ENCODE results near the gene GXYLT1.
A peak's percentile ranks its signal among the peaks of the same experiment; 100 is the strongest.
"Not testable (repeated sequence)": the region's sequence is repeated elsewhere in the genome, so short reads cannot be mapped to it uniquely, and the experiment has no call there.

The GXYLT1 gene

DNA sequence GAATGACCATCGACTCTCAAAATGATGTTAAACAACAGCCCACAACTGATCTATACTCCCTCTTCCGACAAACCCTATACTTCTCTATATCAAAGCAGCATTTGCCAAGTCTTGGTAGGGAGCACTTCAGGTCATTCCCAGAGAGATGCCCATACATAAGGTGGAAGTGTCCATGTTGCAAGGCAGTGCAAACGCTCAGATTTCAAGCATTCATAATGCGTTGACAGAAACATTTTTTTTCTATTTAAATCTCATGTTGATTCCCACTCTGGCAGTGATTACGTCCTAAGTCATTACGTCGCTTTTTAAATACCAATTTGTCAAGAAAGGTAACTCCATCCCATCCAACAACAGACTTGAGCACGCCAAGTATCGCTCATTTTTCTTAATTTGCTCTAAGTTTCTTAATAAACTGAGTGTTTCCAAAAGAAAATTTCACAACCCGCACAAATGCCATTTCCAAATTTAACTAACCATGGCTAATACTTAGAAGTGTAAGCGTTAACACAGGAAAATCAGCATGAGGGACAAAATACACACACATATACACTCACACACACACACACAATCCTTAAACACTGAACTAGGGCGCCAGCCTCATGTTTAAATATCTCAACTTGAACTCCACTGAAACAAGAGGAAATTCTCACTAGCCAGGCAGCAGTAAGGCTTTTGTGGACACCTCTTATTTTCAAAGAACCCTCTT lies 1.1 kb downstream of the GXYLT1 start:
- ATAC-seq: no peak

DNA sequence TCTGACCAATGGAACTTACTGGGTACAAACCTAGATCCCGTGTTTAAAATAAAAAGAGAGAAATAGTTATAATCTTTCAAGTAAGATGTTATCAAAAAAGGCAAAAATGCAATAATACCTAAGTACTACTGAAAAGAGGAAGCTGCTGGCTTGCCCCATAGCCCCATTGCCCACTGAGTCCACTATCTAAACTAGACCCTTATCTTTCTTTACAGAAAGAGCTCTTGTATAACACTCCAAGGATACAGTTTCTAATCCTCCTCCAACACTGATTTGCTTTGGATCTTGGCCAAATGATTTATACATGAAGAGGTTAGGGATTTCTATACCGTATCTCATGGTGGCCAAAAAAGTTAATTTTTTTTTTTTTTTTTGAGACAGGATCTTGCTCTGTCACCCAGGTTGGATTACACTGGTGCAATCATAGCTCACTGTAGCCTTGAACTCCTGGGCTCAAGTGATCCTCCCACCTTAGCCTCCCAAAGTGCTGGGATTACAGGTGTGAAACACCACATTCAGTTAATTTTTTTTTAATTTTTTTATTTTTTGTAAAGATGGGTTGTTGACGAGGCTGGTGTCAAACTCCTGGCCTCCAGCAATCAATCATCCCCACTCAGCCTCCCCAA lies 2.6 kb downstream of the GXYLT1 start:
- no peak for ATAC-seq

DNA sequence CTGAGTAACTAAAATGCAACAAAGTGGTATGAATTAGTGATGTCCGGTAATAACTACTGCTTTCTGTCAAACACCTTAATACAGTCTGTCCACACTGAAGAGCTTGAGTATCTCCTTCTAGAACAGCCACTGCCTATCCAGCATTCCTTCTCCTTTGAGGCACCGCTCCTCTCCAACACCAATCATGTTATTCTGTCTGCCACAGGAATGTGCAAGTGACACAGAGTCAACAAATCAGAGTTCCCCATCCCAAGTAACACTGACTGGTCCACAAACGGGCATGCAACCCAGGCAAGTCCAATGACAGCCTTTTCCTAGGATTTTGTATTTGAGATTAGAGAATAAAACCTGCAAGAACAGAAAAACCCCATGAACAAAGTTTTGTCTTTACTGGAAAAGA lies 3.8 kb downstream of the GXYLT1 start:
- ATAC-seq: no peak

DNA sequence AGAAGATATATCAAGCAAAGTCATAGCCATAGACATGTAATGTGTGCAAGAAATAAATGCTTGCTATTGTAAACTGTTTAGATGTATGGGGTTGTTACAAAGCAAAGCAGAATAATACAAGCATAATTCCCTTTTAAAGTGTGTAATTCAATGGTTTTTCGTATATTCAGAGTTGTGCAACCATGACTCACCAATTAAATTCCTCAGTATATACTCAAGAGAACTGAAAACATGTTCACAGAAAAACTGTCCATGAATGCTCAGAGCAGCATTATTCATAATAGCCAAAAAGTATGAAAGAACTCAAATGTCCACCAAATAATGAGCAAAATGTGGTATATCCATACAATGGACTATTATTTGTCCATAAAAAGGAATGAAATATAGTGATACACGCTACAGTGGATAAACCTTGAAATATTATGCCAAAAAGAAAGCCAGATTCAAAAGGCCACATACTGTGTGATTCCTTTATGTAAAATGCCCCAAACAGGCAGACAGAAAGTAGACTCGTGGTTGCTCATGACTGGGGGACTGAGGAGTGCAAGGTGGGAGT lies 9.3 kb downstream of the GXYLT1 start:
- no peak for ATAC-seq

DNA sequence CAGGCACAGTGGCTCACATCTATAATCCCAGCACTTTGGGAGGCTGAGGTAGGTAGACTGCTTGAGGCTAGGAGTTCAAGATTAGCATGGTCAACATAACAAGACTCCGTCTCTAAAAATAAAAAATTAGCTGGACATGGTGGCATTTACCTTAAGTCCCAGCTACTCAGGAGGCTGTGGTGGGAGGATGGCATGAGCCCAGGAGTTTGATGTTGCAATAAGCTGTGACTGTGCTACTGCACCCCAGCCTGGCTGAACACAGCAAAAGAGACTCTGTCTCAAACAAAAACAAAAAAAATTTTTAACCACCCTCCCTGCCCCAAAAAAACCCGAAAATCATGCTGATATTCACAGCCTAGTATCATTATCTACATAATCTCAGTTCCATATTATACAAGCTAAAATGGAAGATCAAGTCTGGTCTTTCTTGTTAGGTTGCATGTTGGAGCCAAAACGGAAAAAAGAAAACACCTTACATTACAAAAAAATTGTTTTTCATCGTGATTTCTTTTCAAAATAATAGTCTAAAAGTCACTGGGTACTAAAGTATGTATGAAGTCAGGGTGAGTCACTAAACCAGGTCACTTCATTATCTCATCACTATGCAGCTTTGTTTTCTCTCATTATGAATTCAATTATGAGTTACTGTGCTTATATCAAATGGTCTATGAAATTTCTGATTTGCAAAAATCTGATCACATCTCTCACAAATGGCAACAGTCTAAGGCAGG lies 13.8 kb downstream of the GXYLT1 start:
- peak; percentile 84 to 91 for ATAC-seq

DNA sequence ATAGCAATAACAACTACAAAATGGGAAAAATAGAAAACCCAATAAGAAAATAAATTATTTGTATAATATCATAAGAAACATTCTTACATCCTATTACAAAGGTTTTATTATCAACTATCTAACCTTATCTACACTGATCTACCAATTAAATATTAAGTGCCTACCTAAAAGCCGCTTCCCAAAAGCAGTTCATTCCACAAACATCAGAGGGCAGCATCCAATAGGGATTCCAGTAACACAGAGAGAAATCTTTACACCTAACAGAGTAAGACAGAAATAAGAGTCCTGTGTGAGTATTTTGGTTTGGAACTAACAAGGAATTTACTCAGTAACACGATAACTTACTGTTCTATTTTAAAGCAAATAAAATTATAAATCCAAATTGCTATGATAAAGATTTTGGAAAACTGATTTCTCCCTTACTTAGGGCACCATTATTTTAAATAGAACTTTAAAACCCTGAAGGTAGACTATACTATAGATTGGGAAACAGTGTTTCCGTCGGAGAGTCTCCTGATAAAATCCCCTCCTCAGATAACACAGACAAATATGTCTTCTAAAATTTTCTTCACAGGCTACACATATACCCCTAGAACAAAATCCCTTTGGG lies 15.0 kb downstream of the GXYLT1 start:
- ATAC-seq: no peak

DNA sequence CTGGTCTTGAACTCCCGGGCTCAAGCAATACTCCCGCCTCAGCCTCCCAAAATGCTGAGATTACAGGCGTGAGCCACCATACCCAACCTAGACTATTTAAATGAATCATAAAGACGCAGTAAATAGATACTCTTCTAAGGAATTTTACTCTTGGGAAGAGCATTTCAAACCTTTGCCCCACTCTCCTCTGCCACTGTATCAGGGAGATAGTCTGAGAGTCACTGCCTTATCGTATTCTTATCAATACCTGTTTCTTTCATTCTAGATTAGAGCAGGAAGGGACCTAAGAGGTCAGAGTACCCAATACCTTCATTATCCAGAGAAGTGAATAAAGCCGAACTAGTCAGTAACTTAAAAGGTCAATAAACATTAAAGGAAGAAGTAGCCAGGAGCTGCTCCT lies 15.8 kb downstream of the GXYLT1 start:
- ATAC-seq: no peak

DNA sequence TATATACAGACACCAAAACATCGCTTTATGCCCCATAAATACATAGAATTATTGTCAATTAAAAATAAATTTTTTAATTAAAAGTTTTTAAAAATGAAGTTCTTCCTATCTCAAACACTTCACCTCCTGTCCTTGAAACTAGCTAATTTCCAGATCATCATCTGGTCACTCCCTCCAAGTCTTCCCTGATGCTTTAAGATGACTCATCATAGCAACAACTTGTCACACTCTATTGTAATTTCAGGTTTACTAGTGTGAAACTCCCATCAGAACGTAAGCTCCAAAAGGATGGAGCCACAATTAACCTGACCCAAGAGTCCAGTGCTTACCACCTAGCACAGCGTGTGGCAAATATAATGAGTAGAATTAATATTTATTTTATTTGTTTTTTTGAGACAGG lies 16.3 kb downstream of the GXYLT1 start:
- no peak for ATAC-seq

DNA sequence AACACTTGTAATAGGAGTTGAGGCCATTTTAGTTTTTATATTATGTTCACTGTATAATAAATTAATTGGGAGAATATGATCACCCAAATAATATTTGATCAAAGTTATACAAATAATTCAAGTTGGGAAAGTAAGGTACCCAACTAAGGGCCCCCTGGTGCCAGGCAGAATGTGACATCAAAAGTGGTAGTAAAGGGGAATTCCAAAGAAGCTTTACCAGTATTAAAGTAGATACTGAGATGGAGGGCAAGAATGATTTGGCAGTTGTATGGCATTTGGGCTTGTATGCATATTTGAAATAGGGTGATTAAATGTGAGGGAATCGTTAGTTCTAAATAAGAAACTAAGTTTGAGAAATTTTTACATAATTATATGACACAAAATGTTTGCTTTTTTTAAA lies 17.7 kb downstream of the GXYLT1 start:
- ATAC-seq: peak in 1 of 2 donors; percentile 37

DNA sequence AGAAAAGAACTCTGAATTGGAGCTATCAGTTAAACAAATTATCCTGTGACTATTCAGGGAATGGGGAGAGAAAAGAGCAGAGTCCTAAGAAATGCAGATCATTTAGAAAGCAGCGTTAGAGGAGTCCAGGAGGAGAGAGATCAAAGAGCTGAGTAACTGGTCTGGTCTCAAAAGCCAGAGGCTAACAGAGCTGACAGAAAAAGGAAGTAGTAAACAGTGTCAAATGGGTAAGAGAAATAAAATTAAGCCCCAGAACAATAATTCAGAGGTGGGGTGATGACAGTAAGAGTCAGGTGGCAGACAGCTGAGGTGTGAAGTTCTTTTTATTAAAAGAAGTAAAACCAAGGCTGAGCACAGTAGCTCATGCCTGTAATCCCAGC lies 19.3 kb downstream of the GXYLT1 start:
- no peak for ATAC-seq

DNA sequence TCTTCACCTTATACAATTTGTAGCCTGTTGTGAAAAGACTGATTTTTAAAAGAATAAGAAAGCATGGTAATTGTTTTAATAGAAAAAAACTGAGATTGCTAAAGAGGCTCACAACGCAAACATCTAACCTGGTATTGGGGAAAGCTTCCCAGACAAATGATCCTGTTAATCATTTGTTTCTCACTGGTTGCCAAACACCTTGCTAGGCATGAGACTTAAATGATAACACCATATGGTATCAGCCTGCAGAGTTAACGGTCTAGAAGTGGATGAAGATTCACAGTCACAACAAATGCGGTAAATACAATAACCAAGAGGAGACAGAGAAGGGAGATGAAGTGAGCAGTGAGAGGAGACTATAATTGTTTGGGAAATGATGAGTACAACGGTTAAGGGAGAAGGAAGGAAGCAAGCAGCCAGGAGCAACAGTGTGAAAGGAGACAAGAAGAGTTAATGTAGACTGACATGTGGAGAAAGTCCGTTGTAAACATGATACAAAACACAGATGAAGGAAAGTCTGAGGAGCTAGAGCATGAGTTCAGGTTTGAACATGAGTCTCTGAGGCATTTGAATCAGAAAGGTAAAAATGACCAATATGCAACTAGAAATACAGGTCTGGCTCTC lies 19.8 kb downstream of the GXYLT1 start:
- no peak for ATAC-seq

DNA sequence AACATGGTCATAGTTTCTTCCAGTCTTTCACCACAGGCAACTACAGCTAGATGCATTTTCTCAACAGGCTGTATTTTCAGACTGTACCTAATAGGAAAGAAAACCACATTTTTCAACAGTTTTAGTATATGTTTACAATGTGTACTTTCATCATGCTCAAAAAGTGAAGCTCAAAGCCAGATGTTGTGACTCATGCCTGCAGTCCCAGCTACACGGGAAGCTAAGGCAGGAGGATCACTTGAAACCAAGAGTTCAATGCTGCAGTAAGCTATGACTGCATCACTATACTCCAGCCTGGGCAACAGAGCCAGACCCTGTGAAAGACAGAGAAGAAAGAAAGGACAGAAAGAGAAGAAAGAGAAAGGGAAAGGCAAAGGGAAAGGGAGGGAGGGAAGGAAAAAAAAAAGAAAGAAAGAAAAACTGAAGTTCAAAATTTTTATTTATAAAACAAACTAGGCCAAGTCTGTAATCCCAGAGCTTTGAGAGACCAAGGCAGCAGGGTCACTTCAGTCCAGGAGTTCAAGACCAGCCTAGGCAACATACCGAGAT lies 25.5 kb downstream of the GXYLT1 start:
- ATAC-seq: peak in 1 of 2 donors; percentile 62

DNA sequence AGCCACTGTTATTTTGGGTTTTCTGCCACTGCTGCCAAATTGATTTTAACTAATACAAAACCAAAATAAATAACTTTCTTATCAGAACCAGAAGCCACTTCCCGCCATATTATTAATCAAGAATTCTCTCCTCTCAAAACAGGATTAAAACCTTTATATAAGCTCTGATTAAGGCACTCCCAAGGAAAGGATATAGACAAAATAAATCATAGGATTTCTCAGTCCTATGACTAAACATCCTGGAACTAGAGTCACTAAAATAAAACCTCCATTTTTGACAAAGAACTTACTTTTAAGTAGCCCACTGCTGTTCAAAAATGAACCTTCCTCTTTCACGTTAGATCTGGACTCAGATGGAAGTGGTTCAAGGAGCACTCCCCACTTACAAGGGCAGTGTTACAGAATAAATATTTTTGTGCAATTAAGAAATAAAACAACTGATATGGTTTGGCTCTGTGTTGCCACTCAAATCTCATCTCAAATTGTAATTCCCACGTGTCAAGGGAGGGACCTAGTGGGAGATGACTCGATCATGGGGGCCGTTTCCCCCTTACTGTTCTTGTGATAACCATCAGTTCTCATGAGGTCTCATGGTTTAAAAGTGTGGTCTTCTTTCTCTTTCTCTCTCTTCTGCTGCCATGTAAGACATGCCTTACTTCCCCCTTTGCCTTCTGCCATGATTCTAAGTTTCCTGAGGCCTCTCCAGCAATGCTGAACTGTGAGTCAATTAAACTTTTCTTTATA lies 26.4 kb downstream of the GXYLT1 start:
- ATAC-seq: no peak

DNA sequence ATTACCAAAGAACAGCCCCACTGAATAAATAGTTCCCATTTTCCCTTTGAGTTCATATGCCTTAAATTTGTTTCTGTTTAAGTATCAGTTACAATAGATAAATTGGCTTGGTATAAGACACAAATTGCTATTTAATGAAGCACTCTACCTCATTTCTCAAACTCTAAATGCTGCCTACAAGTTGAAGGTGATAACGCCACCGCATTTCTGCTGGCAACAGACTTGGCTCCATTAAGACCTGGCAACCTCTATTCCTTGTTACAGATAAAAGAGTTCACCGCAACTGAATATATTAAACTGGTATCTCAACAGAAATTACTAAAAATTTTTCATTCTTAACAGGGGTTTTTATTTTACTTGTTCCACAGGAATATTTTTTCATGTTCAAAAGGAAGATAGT lies 35.6 kb downstream of the GXYLT1 start:
- ATAC-seq: no peak

DNA sequence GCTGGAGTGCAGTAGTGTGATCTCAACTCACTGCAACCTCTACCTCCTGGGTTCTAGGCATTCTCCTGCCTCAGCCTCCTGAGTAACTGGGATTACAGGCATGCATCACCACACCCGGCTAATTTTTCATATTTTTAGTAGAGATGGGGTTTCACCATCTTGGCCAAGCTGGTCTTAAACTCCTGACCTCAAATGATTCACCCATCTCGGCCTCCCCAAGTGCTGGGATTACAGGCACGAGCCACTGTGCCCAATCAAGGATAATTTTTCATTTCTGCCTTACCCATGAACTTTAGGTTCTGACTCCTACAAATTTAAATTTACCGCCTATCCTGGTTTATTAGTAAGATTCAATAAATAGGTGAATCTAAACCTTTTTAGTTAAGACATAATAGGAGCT lies 37.9 kb downstream of the GXYLT1 start:
- ATAC-seq: not testable (repeated sequence)

DNA sequence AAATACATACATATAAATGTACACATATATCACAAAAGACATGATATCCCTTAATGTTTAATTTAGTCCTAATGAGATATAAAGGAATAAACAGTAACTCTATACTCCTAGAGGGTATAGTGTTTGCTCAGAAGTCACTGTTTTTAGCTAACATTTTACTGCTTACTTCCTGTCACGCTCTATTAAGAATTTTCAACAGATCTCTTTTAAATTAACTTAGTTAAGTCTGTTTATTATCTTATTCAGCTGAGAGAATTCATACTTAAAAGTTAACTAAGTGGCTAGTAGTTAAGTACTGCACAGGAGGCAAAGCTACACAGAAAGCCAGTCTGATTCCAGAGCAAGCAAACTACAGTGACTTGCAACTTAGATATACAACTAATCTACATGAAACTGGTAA lies 39.9 kb downstream of the GXYLT1 start:
- no peak for ATAC-seq

DNA sequence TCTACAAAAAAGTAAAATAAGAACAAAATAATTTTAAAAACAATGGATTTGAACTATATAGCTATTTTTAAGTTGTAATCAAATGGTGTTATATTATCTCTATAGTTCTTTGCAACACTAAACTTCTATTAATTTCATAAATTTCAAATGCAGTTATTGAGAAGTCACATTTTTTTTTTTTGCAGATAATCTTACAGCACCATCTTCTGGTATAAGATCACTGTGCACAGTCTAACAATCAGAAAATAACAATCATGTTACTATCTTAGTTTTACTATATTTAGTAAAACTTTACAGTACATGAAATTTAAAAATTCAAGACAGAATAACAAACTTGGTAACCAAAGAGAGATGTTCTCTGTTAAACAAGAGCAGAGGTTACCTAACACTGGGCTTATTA lies 40.6 kb downstream of the GXYLT1 start:
- ATAC-seq: no peak

DNA sequence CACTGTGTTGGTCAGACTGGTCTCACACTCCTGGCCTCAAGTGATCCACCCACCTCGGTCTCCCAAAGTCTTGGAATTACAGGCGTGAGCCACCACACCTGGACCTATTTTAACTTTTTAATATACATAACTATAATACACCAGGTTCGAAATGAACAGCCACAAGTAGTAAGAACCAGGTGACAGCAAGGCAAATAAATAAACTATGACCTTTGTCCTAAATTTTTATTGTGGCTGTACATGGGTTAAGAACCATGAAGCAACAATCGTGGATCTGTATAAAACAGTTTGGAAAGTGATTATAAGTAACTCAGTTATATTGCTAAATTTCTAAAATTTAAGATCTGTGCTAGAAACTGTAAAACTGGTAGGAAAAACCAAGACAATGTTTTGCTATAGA lies 41.5 kb downstream of the GXYLT1 start:
- ATAC-seq: no peak

DNA sequence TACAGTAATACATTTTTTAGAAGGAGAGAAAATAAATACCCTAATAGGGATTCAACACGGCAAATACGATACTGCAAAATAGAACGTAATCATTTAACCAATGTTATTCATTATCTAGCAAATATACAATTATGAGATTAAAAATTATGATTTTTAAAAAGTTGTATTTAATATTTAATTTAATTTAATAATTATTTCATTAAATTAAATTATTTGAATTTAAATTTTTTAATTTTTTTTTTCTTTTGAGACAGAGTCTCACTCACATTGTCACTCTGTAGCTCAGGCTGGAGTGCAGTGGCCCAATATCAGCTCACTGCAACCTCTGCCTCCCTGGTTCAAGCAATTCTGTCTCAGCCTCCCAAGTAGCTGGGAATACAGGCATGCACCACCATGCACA lies 42.0 kb downstream of the GXYLT1 start:
- no peak for ATAC-seq

DNA sequence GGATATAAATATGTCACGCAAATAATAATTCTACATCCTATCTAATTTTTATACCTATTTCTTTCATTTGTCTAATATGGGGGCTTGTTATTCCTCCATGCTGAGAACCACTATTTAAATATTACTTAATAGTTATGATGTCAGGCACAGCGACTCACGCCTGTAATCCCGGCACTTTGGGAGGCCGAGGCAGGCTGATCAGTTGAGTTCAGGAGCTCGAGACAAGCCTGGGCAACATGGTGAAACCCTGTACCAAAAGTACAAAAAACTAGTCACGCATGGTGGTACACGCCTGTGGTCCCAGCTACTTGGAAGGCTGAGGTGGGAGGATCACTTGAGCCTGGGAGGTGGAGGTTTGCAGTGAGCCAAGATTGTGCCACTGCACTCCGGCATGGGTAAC lies 45.2 kb downstream of the GXYLT1 start:
- no peak for ATAC-seq

DNA sequence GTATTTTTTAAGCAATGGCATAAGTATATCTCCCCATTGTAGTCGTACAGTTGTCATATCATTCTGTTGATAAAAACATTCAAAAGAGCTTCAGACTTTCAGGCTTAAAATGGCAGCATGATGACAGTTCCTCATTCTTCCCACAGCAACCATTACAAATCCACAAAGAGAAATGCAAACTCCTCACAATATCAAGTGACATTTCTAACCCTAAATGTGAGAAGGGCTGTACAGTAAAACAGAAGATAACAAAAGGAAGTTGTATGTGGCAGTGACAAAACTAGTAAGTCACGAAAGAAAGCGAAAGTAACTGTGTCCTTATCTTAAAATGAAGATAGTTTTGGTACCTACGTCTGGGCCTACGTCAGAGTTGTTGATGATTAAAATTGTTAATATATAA lies 46.7 kb downstream of the GXYLT1 start:
- ATAC-seq: peak; percentile 81 to 85

DNA sequence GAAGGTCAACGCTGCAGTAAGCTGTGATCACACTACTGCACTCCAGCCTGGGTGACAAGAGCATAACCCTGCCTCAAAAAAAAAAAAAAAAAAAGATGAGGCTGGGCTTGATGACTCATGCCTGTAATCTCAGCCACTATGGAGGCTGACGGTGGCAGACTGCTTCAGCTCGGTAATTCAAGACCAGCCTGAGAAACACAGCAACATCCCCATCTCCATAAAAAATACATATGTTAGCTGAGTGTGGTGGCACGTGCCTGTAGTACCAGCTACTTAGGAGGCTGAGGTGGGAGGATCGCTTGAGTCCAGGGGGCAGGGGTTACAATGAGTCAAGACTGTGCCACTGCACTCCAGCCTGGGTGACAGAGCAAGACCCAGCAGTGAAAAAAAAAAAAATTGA lies 50.4 kb downstream of the GXYLT1 start:
- ATAC-seq: peak; percentile 78 to 82
